ENCODE data around the gene ECE1. TPM values are rescaled to one million over a fixed set of nuclear protein-coding genes. Genes with fewer than 3 reads are reported as not detected.
A peak's percentile ranks its signal among the peaks of the same experiment; 100 is the strongest.

Gene ECE1
- total RNA-seq, 1 donor from 2014 or later: 37.2 TPM

GRCh38 chr1:21337454-21337927 lies 47.2 kb upstream of the ECE1 start:
- H3K4me3 Mint-ChIP-seq: no peak overlapping the region
- H3K36me3 Mint-ChIP-seq: no peaks in the 10 kb centered on the region
- H3K27me3 Mint-ChIP-seq: no peaks in the 10 kb centered on the region
- no peaks in the 10 kb centered on the region for H3K9me3 Mint-ChIP-seq
- no peak for TF ChIP-seq CTCF (conservative IDR thresholded peaks at IDR 0.05)
- peak overlapping the region; percentile 30 for H3K27ac Mint-ChIP-seq
- peaks cover 58% of the 10 kb centered on the region for H3K4me1 Mint-ChIP-seq (ENCODE audit: unreplicated experiment)
- no peak for DNase-seq (ENCODE audit: extremely low spot score, unreplicated experiment)

- Mint-ChIP-seq H3K4me1 (ENCODE audit: unreplicated experiment) (peaks cover 58% of the 10 kb centered on the region), H3K9me3 (no peaks in the 10 kb centered on the region), H3K27me3 (no peaks in the 10 kb centered on the region), H3K27ac (peak overlapping the region; percentile 30), H3K36me3 (no peaks in the 10 kb centered on the region), H3K4me3 (no peak overlapping the region)
- no peak for TF ChIP-seq CTCF (conservative IDR thresholded peaks at IDR 0.05)
- DNase-seq (ENCODE audit: extremely low spot score, unreplicated experiment): no peak
Measured at GRCh38 chr1:21337010-21337437, 46.8 kb upstream of the ECE1 start.

GRCh38 chr1:21335750-21336224 lies 45.5 kb upstream of the ECE1 start:
- Mint-ChIP-seq H3K4me3 (no peak overlapping the region), H3K27ac (no peak overlapping the region), H3K4me1 (ENCODE audit: unreplicated experiment) (peaks cover 58% of the 10 kb centered on the region), H3K9me3 (no peaks in the 10 kb centered on the region), H3K36me3 (no peaks in the 10 kb centered on the region), H3K27me3 (no peaks in the 10 kb centered on the region)
- no peak for DNase-seq (ENCODE audit: extremely low spot score, unreplicated experiment)
- TF ChIP-seq CTCF (conservative IDR thresholded peaks at IDR 0.05): no peak

- TF ChIP-seq CTCF (conservative IDR thresholded peaks at IDR 0.05): peak; percentile 46
- Mint-ChIP-seq H3K27ac (peak overlapping the region; percentile 64), H3K9me3 (no peaks in the 10 kb centered on the region), H3K4me3 (no peak overlapping the region), H3K36me3 (no peaks in the 10 kb centered on the region), H3K27me3 (no peaks in the 10 kb centered on the region), H3K4me1 (ENCODE audit: unreplicated experiment) (peaks cover 62% of the 10 kb centered on the region)
- DNase-seq (ENCODE audit: extremely low spot score, unreplicated experiment): no peak
Measured at GRCh38 chr1:21335088-21335691, 44.9 kb upstream of the ECE1 start.

GRCh38 chr1:21334214-21335087 lies 44.2 kb upstream of the ECE1 start:
- no peaks in the 10 kb centered on the region for H3K36me3 Mint-ChIP-seq
- H3K9me3 Mint-ChIP-seq: no peaks in the 10 kb centered on the region
- no peaks in the 10 kb centered on the region for H3K27me3 Mint-ChIP-seq
- H3K27ac Mint-ChIP-seq: peak overlapping the region; percentile 64
- no peak for DNase-seq (ENCODE audit: extremely low spot score, unreplicated experiment)
- H3K4me1 Mint-ChIP-seq (ENCODE audit: unreplicated experiment): peaks cover 63% of the 10 kb centered on the region
- peak; percentile 80 for TF ChIP-seq CTCF (conservative IDR thresholded peaks at IDR 0.05)
- H3K4me3 Mint-ChIP-seq: no peak overlapping the region

Data from type B pancreatic cell (in vitro differentiated cells).